SJCRH30 (cell line): ENCODE data around the gene GNAQ. TPM values are rescaled to one million over a fixed set of nuclear protein-coding genes. Genes with fewer than 3 reads are reported as not detected.

Experiments used
- DNase-seq, 2 experiments: peaks; one replicate each; pipeline ENCODE4 v3.0.0-alpha.2; 2015 to 2020
- H3K27ac ChIP-seq: fragments of 250-450 bp; sonication (Bioruptor Pico); 2 replicates; pipeline ENCODE4 v1.5.1; 2020; ENCODE audit warnings: mild to moderate bottlenecking, moderate library complexity
- H3K27me3 ChIP-seq: fragments of 250-450 bp; sonication (Bioruptor Pico); 2 replicates; pipeline ENCODE4 v1.5.1; 2020; ENCODE audit warnings: mild to moderate bottlenecking, moderate library complexity
- H3K36me3 ChIP-seq: fragments of 250-450 bp; sonication (Bioruptor Pico); 2 replicates; pipeline ENCODE4 v1.5.1; 2020; ENCODE audit warnings: mild to moderate bottlenecking, moderate library complexity
- H3K4me1 ChIP-seq: fragments of 250-450 bp; sonication (Bioruptor Pico); 2 replicates; pipeline ENCODE4 v1.5.1; 2020; ENCODE audit warnings: mild to moderate bottlenecking, moderate library complexity
- H3K4me3 ChIP-seq: fragments of 250-450 bp; sonication (Bioruptor Pico); 2 replicates; pipeline ENCODE4 v1.5.1; 2020; ENCODE audit warnings: mild to moderate bottlenecking, moderate library complexity
- H3K9me3 ChIP-seq: fragments of 250-450 bp; sonication (Bioruptor Pico); replicated peaks from 2 replicates; pipeline ENCODE4 v1.5.1; 2020; ENCODE audit warnings: mild to moderate bottlenecking, moderate library complexity
- total RNA-seq: library from RNA; depleted of rRNA; stranded (reverse); fragments of >200 nt; shearing (Covaris generic); gene quantifications from 2 replicates; pipeline ENCODE4 v1.2.3, GENCODE V29; 2014

Gene GNAQ
- total RNA-seq, 1 experiment from 2014 or later: 28.8 TPM

DNA sequence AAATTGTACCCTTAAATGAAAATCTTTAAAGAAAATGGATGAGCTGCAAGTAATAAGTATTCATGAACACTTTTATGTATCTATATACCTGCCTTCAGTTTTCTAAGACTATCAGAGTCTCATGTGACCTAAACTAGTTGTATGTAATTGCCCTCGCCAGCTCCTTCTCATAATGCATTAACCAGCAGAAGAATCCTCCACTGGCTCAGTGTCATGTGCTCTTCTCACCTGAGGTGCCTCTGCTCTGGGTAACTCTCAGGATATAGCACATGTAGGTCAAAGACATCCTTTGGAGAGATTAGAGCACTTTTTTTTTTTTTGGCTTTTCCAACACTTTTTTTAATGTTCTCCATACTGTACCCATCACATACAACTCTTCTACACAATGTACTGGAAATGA is 199.8 kb downstream of the GNAQ start:
- Histone ChIP-seq H3K4me1 (peaks cover 28% of the 10 kb centered on the region), H3K4me3 (no peak overlapping the region), H3K27ac (no peak overlapping the region), H3K9me3 (no peaks in the 10 kb centered on the region), H3K27me3 (no peaks in the 10 kb centered on the region), H3K36me3 (no peaks in the 10 kb centered on the region)
- no peak for DNase-seq

- no peak overlapping the region for H3K27ac ChIP-seq
- no peak for DNase-seq
Observed at GRCh38 chr9:77830618-77831285, 200.9 kb downstream of the GNAQ start.

DNA sequence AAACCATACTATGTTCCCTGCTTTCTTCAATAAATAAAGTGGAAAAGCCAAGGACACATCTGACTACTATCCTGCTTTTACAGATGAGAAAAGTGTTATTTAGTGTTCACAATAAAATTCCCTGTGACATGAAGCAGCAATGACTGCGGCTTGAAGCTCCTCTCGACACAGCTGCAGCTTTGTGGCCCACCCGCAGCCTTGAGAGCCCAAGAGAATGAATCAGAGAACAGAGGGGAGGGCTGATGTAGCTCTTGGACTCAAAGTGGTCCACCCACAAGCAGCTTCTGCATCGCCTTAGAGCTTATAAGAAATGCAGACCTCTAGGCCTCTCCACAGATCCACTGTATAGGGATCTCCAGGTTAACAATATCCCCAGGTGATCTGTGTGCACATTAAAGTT is 202.2 kb downstream of the GNAQ start:
- Histone ChIP-seq H3K27me3 (no peaks in the 10 kb centered on the region), H3K4me3 (no peak overlapping the region), H3K36me3 (no peaks in the 10 kb centered on the region), H3K27ac (no peak overlapping the region), H3K4me1 (peaks cover 8% of the 10 kb centered on the region), H3K9me3 (no peaks in the 10 kb centered on the region)
- DNase-seq: no peak

More at GRCh38 chr9:77830618-77831285, 200.9 kb downstream of the GNAQ start:
- peaks cover 21% of the 10 kb centered on the region for H3K4me1 ChIP-seq
- H3K36me3 ChIP-seq: no peaks in the 10 kb centered on the region
- H3K27me3 ChIP-seq: no peaks in the 10 kb centered on the region
- H3K4me3 ChIP-seq: no peak overlapping the region
- H3K9me3 ChIP-seq: no peaks in the 10 kb centered on the region

- Histone ChIP-seq H3K27me3 (no peaks in the 10 kb centered on the region), H3K9me3 (no peaks in the 10 kb centered on the region; the same call in 1 of the 2 replicates), H3K4me1 (no peaks in the 10 kb centered on the region), H3K27ac (no peak overlapping the region), H3K36me3 (no peaks in the 10 kb centered on the region), H3K4me3 (no peak overlapping the region)
- no peak for DNase-seq
Observed at GRCh38 chr9:77827104-77827784, 204.4 kb downstream of the GNAQ start.

GRCh38 chr9:77826621-77827020 is 205.0 kb downstream of the GNAQ start:
- no peaks in the 10 kb centered on the region for H3K4me1 ChIP-seq
- H3K27ac ChIP-seq: no peak overlapping the region
- H3K4me3 ChIP-seq: no peak overlapping the region
- no peaks in the 10 kb centered on the region for H3K27me3 ChIP-seq
- no peak for DNase-seq
- no peaks in the 10 kb centered on the region for H3K36me3 ChIP-seq
- no peaks in the 10 kb centered on the region; the same call in 1 of the 2 replicates for H3K9me3 ChIP-seq

DNA sequence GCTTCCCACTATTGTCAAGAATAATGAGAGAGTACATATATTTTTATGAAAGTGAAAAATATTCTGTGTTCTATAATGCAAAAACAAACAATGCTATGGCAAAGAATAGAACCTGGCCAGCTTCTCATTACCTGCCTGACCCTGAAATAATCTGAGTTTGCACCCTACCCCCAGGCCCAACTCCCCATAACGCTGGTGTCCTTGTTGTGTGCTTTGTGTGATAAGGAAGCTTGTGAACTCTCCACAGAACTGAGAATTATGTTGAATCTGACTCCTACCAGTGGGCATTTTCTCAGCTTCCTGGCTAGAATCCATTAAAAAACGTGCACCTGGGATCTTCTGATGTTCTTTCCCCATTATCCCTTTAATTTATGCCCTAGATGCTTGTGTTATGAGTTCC is 205.5 kb downstream of the GNAQ start:
- no peak for DNase-seq
- Histone ChIP-seq H3K9me3 (no peaks in the 10 kb centered on the region; the same call in 1 of the 2 replicates), H3K4me3 (no peak overlapping the region), H3K4me1 (no peaks in the 10 kb centered on the region), H3K27me3 (no peaks in the 10 kb centered on the region), H3K27ac (no peak overlapping the region), H3K36me3 (no peaks in the 10 kb centered on the region)

DNA sequence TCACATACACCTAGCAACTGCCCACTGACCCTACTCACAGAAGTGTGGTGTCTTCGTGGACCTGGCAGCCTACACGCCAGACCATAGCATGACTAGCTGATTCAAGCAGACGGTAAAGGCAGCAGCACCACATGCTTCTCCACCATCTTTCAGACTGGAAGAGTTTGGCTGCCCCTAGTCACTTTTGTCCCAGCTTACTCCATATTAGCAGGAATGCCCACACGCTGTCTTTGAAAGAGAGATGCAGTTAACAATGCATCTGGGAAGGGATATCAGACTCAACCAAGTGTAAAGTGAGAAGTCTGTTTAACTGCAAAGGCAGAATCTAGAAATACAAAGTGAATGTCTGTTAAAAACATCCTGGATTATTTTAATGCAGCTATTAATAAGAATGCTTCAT is 206.2 kb downstream of the GNAQ start:
- Histone ChIP-seq H3K4me1 (no peaks in the 10 kb centered on the region), H3K27ac (no peak overlapping the region), H3K36me3 (no peaks in the 10 kb centered on the region), H3K4me3 (no peak overlapping the region), H3K9me3 (no peaks in the 10 kb centered on the region; the same call in 1 of the 2 replicates), H3K27me3 (no peaks in the 10 kb centered on the region)
- no peak for DNase-seq

- Histone ChIP-seq H3K4me3 (no peak overlapping the region), H3K4me1 (no peaks in the 10 kb centered on the region; the same call in 1 of the 2 replicates), H3K36me3 (no peaks in the 10 kb centered on the region), H3K27me3 (no peaks in the 10 kb centered on the region), H3K9me3 (no peaks in the 10 kb centered on the region; the same call in 1 of the 2 replicates), H3K27ac (no peak overlapping the region)
- no peak for DNase-seq
Observed at GRCh38 chr9:77820293-77820954, 211.2 kb downstream of the GNAQ start.

- no peak overlapping the region for H3K27ac ChIP-seq
- DNase-seq: no peak
Observed at GRCh38 chr9:77819657-77820056, 212.0 kb downstream of the GNAQ start.

DNA sequence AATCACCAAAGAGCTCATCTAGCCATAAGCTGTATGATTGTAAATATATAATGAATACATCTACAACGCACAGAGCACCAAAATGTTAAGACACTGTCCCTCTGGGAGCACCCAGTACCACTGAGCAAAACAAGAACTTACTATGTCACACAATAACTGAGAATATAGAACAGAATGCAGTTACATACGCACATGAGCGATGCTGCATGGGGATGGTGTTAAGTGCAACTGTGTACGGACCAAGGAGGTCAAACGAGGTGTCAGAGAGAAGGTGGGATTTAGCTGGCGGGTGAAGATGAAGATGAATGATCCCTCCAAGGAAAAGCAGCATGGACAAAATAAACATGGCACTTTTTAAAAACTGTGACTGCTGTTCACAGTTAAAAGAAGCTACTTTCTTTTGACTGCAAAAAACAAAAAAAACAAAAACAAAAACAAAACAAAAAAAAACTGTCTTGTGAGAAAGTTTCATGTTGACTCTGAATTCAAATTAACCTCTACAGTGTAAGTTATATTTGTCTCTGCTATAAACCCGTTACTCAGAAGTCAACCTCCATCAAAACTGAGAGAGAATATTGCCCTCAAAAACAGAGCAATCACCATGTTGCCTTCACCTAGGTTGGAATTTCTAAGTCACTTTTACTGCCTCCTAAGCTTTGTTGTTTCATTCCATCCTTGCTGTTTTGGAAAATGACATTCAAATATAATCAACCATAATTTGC is 213.9 kb downstream of the GNAQ start:
- no peaks in the 10 kb centered on the region for H3K27me3 ChIP-seq
- DNase-seq: no peak
- no peaks in the 10 kb centered on the region; the same call in 1 of the 2 replicates for H3K4me1 ChIP-seq
- no peak overlapping the region for H3K4me3 ChIP-seq
- no peaks in the 10 kb centered on the region for H3K36me3 ChIP-seq
- H3K9me3 ChIP-seq: no peaks in the 10 kb centered on the region; the same call in 1 of the 2 replicates
- no peak overlapping the region for H3K27ac ChIP-seq

More at GRCh38 chr9:77819657-77820056, 212.0 kb downstream of the GNAQ start:
- H3K9me3 ChIP-seq: no peaks in the 10 kb centered on the region; the same call in 1 of the 2 replicates
- H3K36me3 ChIP-seq: no peaks in the 10 kb centered on the region
- no peaks in the 10 kb centered on the region; the same call in 1 of the 2 replicates for H3K4me1 ChIP-seq
- H3K27me3 ChIP-seq: no peaks in the 10 kb centered on the region
- no peak overlapping the region for H3K4me3 ChIP-seq

DNA sequence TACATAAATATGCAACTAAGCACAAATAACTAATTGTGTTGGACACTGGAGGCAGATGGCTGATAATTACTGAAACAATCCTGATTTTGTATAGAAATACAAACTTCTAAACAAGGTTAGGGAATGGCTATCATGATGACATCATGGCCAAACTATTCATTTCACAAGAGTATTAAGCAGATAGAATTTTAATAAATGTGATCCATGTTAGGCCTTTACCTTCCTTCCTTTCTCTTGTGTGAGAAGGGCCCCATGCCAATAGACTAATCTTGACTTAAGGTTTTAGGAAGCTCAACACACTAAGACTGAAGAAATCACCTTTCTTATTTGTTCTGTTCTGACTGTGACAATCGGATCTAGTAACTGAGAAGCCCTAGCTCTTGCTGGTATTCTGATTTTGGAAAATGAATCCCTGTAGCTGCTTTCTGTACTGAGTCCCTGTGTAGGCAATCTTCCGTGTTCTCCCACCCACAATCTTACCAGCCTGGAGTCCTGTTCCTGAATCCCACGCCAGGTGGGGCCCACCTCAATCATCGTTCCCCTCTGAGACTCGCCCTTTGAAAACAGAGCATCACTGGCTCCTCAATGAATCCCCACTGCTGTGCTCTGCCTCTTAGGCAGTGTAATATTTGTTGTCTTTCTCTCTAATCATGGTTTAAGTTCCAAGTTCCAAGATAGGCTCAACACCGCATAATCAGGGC is 214.8 kb downstream of the GNAQ start:
- no peak for DNase-seq
- H3K4me3 ChIP-seq: no peak overlapping the region
- H3K27me3 ChIP-seq: no peaks in the 10 kb centered on the region
- H3K9me3 ChIP-seq: no peaks in the 10 kb centered on the region
- H3K36me3 ChIP-seq: no peaks in the 10 kb centered on the region
- no peaks in the 10 kb centered on the region; the same call in 1 of the 2 replicates for H3K4me1 ChIP-seq
- H3K27ac ChIP-seq: no peak overlapping the region

DNA sequence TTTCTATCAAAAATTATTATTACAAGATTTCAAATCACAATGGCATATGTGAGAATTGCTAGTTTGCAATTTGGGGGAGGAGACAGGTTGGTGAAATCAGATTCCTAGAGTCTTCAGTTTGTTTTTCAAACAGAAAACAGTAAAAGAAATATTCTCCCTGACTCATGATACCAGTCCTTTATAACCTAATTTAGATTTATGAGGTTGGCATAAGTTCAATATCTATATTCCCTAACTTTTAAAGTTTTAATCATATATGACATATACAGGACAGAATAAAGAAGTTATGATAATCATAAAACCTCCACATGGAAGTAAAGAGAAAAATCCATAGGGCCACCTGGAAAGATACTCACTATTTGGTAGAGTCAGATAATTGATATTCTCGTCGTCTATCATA is 216.4 kb downstream of the GNAQ start:
- no peaks in the 10 kb centered on the region for H3K27me3 ChIP-seq
- H3K9me3 ChIP-seq: no peaks in the 10 kb centered on the region
- no peak overlapping the region for H3K27ac ChIP-seq
- DNase-seq: no peak
- H3K36me3 ChIP-seq: no peaks in the 10 kb centered on the region
- H3K4me1 ChIP-seq: no peaks in the 10 kb centered on the region; the same call in 1 of the 2 replicates
- H3K4me3 ChIP-seq: no peak overlapping the region

DNA sequence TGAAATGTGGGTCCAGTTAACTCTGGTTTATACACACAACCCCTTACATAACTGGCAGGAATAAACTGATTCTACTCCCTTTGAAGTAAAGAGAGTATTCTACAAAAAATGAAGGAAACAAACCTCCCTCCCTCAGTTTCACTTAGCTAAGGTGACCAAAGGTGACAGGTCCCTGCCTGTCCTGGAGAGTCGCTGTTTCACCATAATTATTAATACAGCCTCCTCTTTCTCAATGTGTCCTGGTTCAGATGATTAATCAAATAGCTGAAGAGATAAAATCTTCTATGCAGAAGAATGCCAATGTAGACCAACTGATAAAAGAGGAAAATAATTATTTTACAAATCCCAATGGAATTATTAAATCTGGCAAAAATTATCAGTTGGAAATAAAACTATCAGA is 219.8 kb downstream of the GNAQ start:
- Histone ChIP-seq H3K27ac (no peak overlapping the region), H3K9me3 (no peaks in the 10 kb centered on the region), H3K27me3 (no peaks in the 10 kb centered on the region), H3K36me3 (no peaks in the 10 kb centered on the region), H3K4me3 (no peak overlapping the region), H3K4me1 (no peaks in the 10 kb centered on the region; the same call in 1 of the 2 replicates)
- no peak for DNase-seq

- Histone ChIP-seq H3K27ac (no peak overlapping the region), H3K4me3 (no peak overlapping the region), H3K27me3 (no peaks in the 10 kb centered on the region), H3K4me1 (no peaks in the 10 kb centered on the region), H3K36me3 (no peaks in the 10 kb centered on the region), H3K9me3 (no peaks in the 10 kb centered on the region)
- no peak for DNase-seq
Observed at GRCh38 chr9:77810637-77811119, 220.9 kb downstream of the GNAQ start.
